Chondrocyte (in vitro differentiated cells): ENCODE measurements around the gene FAAH2. TPM values are rescaled to one million over a fixed set of nuclear protein-coding genes. Genes with fewer than 3 reads are reported as not detected.

Experiments
- DNase-seq: peaks from one replicate; pipeline ENCODE4 v3.0.0; 2021; ENCODE audit warnings: mixed read lengths, low spot score
- H3K27ac Mint-ChIP-seq: one replicate; pipeline ENCODE4 v1.8.0; 2021; ENCODE audit warnings: mild to moderate bottlenecking, moderate library complexity, mixed read lengths; ENCODE audit not compliant: unreplicated experiment
- H3K27me3 Mint-ChIP-seq: 2 replicates; pipeline ENCODE4 v1.8.0; 2021; ENCODE audit warnings: low read depth, mixed read lengths
- H3K36me3 Mint-ChIP-seq: 2 replicates; pipeline ENCODE4 v1.8.0; 2021; ENCODE audit warnings: low read depth, mixed read lengths
- H3K4me1 Mint-ChIP-seq: 2 replicates; pipeline ENCODE4 v1.8.0; 2021; ENCODE audit warnings: low read depth, mild to moderate bottlenecking, mixed read lengths
- H3K4me3 Mint-ChIP-seq: one replicate; pipeline ENCODE4 v1.8.0; 2021; ENCODE audit warnings: mild to moderate bottlenecking, moderate library complexity, mixed read lengths; ENCODE audit not compliant: unreplicated experiment
- H3K9me3 Mint-ChIP-seq: 2 replicates; pipeline ENCODE4 v1.8.0; 2021; ENCODE audit warnings: low read depth, mixed read lengths
- total RNA-seq: library from RNA; stranded (reverse); gene quantifications from 3 replicates; pipeline ENCODE4 v1.2.1, GENCODE V29; 2021
- TF ChIP-seq, protein P1 (sequence below): fragments of 200-600 bp; sonication (generic); IDR thresholded peaks from 2 replicates; pipeline ENCODE4 v1.5.0; 2021; ENCODE audit warnings: antibody characterized with exemption, mild to moderate bottlenecking, moderate library complexity

FAAH2 gene
- total RNA-seq, 1 donor from 2014 or later = 0.50 TPM

- no peaks in the 10 kb centered on the region for H3K4me1 Mint-ChIP-seq
- no peak for DNase-seq
- H3K27ac Mint-ChIP-seq = no peak overlapping the region
- peaks cover 2% of the 10 kb centered on the region for H3K36me3 Mint-ChIP-seq
- no peaks in the 10 kb centered on the region for H3K27me3 Mint-ChIP-seq
- peaks cover 49% of the 10 kb centered on the region for H3K9me3 Mint-ChIP-seq
- TF ChIP-seq, protein P1, sequence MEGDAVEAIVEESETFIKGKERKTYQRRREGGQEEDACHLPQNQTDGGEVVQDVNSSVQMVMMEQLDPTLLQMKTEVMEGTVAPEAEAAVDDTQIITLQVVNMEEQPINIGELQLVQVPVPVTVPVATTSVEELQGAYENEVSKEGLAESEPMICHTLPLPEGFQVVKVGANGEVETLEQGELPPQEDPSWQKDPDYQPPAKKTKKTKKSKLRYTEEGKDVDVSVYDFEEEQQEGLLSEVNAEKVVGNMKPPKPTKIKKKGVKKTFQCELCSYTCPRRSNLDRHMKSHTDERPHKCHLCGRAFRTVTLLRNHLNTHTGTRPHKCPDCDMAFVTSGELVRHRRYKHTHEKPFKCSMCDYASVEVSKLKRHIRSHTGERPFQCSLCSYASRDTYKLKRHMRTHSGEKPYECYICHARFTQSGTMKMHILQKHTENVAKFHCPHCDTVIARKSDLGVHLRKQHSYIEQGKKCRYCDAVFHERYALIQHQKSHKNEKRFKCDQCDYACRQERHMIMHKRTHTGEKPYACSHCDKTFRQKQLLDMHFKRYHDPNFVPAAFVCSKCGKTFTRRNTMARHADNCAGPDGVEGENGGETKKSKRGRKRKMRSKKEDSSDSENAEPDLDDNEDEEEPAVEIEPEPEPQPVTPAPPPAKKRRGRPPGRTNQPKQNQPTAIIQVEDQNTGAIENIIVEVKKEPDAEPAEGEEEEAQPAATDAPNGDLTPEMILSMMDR = no peak
- H3K4me3 Mint-ChIP-seq = no peak overlapping the region
These were observed 19.6 kb upstream of the FAAH2 start for GRCh38 chrX:57266871-57267270.

- DNase-seq = no peak
- Mint-ChIP-seq H3K9me3 (peaks cover 46% of the 10 kb centered on the region), H3K36me3 (peaks cover 2% of the 10 kb centered on the region), H3K27ac (no peak overlapping the region), H3K27me3 (no peaks in the 10 kb centered on the region), H3K4me1 (no peaks in the 10 kb centered on the region), H3K4me3 (no peak overlapping the region)
- TF ChIP-seq, protein P1 = no peak
These were observed 19.2 kb upstream of the FAAH2 start for GRCh38 chrX:57267308-57267707.

DNA sequence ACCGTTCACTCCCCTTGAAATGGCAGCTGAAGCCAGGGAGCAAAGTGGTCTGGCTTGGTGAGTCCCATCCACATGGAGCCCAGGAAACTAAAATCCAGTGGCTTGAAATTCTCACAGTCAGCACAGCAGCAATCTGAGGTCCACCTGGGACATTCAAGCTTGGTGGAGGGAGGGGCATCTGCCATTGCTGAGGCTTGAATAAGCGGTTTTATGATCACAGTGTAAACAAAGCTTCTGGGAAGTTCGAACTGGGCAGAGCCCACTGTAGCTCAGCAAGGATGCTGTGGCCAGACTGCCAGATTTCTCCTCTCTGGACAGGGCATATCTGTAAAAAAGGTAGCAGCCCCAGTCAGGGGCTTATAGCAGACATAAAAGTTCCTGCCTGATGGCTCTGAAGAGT, 15.5 kb upstream of the FAAH2 start:
- Mint-ChIP-seq H3K27ac (no peak overlapping the region), H3K27me3 (no peaks in the 10 kb centered on the region), H3K4me3 (no peak overlapping the region), H3K9me3 (peaks cover 44% of the 10 kb centered on the region), H3K4me1 (no peaks in the 10 kb centered on the region), H3K36me3 (peaks cover 3% of the 10 kb centered on the region)
- no peak for DNase-seq
- TF ChIP-seq, protein P1 = no peak

- DNase-seq = no peak
- Mint-ChIP-seq H3K9me3 (peaks cover 60% of the 10 kb centered on the region), H3K4me3 (no peak overlapping the region), H3K4me1 (no peaks in the 10 kb centered on the region), H3K27ac (no peak overlapping the region), H3K27me3 (no peaks in the 10 kb centered on the region), H3K36me3 (no peaks in the 10 kb centered on the region)
- TF ChIP-seq, protein P1 = no peak
These were observed 3.9 kb upstream of the FAAH2 start for GRCh38 chrX:57282568-57282967.

DNA sequence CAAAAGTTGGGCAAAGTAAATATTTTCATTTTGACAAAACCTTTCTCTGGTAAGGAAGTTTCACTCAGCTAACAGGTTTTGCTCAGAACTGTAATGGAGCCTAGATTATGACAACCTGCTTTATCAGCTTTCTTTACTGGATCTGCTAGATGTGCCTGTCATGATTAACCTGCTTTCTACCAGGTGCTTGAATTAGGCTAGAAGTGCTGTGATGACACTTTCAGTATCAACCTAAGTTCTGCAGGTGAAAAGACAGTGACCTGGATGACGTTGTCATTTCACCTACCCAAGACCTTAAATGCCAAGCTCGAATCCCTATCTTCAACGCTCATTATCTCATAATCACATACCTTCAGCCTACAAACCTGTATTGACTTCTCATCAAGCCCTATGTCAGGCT, 1.5 kb upstream of the FAAH2 start:
- Mint-ChIP-seq H3K27ac (no peak overlapping the region), H3K9me3 (peaks cover 47% of the 10 kb centered on the region), H3K36me3 (no peaks in the 10 kb centered on the region), H3K27me3 (no peaks in the 10 kb centered on the region), H3K4me3 (no peak overlapping the region), H3K4me1 (no peaks in the 10 kb centered on the region)
- TF ChIP-seq, protein P1 = no peak
- no peak for DNase-seq
